NCI-H446 (cell line): ENCODE results near the gene PTPRQ.

Source experiments
- DNase-seq, 2 experiments: peaks; one replicate each; lab custom pipeline; 2025; lab: John Stamatoyannopoulos, UW

The PTPRQ gene

GRCh38 chr12:80702889-80703805 is 259.1 kb downstream of the PTPRQ start:
- no peak for DNase-seq

- no peak for DNase-seq
These were observed 260.4 kb downstream of the PTPRQ start for GRCh38 chr12:80704420-80704819.

DNA sequence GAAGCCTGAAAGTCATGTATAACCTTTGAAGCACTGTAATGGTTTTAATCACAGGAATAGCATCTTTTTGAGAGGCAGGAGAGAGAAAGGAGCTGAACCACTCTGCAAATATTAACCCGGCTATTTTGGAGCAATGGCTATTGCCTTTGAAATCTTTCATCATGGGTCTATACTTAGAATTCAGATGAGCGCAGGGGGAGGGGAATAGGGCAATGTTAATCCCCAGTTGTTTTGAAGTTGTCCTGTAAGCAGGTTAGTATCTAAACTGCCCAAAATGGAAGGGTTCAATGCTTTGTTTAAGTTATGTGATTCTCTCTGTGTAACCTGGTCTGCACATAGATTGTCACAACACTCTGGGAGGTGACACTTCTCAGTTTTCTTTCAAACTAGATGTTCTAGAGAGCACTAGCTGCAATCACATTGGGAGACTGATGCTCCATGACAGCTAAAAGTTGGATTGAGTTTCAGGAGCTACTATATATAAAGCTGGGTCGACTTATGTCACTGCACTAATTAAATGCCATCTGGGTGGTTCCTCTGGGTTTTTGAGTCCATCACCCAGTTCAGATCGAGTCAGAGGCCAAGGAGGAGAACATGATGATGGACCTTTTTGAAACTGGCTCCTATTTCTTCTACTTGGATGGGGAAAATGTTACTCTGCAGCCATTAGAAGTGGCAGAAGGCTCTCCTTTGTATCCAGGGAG is 263.2 kb downstream of the PTPRQ start, which contains the start of gene MYF6:
Gene MYF6, plus strand, starts transcription at position 509 of the 704 bp plus-strand sequence. Its CDS starts 86 bp downstream, at position 595.
- DNase-seq: no peak

DNA sequence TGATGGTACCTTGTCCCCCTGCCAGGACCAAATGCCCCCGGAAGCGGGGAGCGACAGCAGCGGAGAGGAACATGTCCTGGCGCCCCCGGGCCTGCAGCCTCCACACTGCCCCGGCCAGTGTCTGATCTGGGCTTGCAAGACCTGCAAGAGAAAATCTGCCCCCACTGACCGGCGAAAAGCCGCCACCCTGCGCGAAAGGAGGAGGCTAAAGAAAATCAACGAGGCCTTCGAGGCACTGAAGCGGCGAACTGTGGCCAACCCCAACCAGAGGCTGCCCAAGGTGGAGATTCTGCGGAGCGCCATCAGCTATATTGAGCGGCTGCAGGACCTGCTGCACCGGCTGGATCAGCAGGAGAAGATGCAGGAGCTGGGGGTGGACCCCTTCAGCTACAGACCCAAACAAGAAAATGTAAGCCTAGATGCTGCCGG is 263.8 kb downstream of the PTPRQ start:
- no peak for DNase-seq

DNA sequence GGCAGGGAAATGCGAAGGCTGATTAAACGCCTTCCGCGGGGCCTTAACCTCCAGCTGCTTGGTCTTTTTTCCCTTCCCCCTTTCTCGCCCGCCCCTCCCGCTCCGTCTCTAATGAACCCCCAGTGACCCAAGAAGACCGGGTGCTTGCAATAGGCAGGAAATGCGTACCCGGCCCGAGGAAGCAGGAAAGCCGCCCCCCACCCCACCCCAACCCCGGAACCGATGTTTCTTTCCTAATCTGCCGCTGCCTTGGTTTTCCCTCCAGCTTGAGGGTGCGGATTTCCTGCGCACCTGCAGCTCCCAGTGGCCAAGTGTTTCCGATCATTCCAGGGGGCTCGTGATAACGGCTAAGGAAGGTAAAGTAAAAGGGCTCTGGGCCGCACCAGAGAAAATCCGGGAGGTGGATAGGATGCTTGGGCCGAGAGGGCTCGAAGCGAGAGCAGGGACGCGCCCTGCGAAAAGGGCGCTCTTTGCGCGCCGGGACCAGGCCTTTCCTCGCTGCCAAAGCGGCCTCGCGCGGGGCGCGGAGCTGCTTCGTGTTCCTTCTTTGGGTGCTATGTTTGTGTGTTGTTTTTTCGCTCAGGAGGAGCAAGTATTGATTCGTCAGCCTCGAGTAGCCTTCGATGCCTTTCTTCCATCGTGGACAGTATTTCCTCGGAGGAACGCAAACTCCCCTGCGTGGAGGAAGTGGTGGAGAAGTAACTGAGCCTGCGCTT is 264.4 kb downstream of the PTPRQ start:
- DNase-seq: no peak

DNA sequence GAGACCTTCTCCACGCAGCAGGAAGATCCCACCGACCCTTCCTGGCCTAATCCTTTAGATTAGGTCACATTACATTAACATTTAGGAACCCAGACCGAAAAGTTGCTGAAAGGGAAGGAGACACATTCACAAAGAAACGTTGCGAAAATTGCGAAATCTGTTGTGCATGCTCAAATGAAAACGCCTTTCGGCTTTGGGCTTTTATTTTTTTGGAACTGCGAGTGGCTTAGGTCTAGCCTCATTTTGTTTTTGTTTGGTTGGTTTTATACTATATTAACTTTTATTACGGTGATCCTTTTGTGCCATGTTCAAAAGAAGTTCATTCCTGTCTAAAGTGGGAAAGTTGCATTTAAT is 264.9 kb downstream of the PTPRQ start:
- DNase-seq: no peak

DNA sequence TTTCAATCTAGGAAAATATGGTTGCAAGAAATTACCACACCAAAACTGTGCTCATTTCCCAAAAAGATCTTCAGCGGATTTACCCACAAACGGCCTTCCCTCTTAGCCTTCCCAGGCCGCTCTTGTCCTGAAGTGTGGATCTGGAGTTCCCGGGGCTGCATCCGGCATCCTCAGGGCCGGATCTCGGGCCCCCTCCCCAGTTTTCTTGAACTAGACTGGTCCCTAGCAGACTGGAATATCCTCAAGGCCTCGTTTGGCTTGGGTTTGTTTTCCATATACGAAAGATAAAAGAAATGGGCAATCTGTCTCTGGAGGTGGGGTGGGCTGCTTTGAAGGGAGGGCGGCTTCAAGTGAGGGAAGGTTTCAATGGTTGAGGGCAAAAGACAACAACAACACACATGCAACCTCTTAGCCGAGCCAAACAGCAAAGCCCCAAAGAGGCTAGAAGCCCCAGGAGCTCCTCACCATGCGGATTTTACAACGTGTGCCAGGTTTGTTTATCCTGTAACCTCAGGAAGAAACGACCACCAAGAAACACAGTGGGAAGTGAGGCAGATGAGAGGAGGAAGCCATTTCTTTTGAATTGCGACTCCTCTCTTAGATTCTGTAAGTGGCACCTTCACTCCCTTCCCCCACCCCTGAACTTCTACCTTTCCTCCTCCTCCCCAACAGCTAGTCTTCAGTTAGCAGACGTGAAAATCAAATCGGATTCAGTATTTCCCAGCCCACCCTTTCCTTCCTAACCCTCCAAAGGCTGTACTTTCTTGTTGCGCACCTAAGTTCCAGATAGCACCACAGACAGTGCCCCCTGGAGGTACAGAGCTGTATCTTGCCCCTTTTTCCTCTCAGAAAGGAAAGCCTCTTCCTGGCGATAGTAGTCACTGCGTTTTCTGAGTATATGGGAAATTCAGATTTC is 266.0 kb downstream of the PTPRQ start:
- DNase-seq: peak in 1 of 2 experiments; percentile 6

GRCh38 chr12:80710727-80711449 is 266.9 kb downstream of the PTPRQ start:
- DNase-seq: peak in 1 of 2 experiments; percentile 14

- no peak for DNase-seq
These were observed 267.8 kb downstream of the PTPRQ start for GRCh38 chr12:80711866-80712265.

- no peak for DNase-seq
These were observed 268.8 kb downstream of the PTPRQ start for GRCh38 chr12:80712866-80713265.

- no peak for DNase-seq
These were observed 269.4 kb downstream of the PTPRQ start for GRCh38 chr12:80713419-80713818.

DNA sequence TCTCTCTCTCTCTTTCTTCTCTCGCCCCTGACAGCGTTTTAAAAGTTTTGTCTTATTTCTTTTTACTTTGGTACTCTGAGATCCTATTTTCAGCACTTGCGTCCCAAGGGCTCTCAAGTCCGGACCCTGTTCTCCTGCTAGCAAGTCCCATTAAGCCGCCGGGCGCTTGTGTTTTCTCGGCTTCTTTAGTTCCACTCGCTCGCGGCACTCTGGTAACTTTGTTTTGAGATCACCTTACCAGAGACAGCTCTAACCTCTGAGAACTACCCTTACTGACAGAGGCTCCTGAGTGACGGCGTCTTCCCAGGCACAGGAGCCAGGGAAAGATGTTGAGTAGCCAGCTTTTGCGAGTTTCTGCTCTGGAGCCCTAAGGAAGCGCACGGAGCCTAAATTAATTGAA is 270.0 kb downstream of the PTPRQ start:
- DNase-seq: no peak

GRCh38 chr12:80714846-80715245 is 270.8 kb downstream of the PTPRQ start:
- DNase-seq: no peak

GRCh38 chr12:80715713-80716249 is 271.7 kb downstream of the PTPRQ start:
- no peak for DNase-seq

DNA sequence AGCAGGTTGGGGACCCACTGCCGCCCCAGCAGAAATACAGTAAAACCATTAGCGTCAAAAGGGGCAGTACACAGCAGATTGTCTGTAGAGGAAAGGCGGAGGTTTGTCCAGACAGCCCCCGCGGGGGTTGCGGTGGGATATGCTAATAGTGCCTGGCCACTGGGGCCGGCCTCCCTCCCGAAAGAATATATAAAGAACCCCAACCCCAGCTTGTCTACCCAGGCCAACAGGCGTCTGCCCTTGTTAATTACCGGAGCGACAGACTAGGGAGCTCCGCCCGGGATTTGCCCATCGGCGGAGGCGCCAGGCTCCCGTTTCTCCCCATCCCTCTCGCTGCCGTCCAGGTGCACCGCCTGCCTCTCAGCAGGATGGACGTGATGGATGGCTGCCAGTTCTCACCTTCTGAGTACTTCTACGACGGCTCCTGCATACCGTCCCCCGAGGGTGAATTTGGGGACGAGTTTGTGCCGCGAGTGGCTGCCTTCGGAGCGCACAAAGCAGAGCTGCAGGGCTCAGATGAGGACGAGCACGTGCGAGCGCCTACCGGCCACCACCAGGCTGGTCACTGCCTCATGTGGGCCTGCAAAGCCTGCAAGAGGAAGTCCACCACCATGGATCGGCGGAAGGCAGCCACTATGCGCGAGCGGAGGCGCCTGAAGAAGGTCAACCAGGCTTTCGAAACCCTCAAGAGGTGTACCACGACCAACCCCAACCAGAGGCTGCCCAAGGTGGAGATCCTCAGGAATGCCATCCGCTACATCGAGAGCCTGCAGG is 272.8 kb downstream of the PTPRQ start, which contains the start of gene MYF5:
Gene MYF5, plus strand, starts transcription at position 217 of the 774 bp plus-strand sequence. Its CDS starts 152 bp downstream, at position 369.
- DNase-seq: no peak

- DNase-seq: no peak
These were observed 273.8 kb downstream of the PTPRQ start for GRCh38 chr12:80717856-80718255.

- no peak for DNase-seq
These were observed 276.5 kb downstream of the PTPRQ start for GRCh38 chr12:80720516-80720915.

DNA sequence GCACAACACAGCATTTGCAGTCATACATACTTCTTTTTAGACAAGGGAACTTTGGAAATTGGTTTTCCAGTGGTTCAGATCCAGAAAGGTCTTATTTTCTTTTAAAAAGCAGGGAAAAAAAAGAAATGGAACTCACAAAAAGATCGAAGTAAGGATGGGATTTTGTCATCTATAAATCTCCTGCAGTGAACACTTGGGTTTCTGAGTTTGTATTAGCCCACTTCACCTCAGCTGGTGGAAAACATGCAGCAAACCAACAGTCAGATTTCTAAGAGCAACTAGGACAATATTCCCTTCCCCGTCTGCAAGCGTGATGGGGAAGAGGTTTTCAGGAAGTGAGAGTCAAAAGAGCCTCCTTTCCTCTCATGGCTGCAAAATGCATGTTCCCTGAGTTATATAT is 277.3 kb downstream of the PTPRQ start:
- no peak for DNase-seq
